Esophagus squamous epithelium (tissue), 5 donors: ENCODE results near the gene IFT88. TPM values are rescaled to one million over a fixed set of nuclear protein-coding genes. Genes with fewer than 3 reads are reported as not detected.

Source experiments
- DNase-seq: peaks from one replicate; lab custom pipeline; 2025; lab: John Stamatoyannopoulos, UW
- H3K27ac ChIP-seq, 4 donors: fragments of 200-600 bp; sonication (generic); one replicate each; pipeline ENCODE4 v1.5.1; 2016 to 2019; ENCODE audit warnings: mild to moderate bottlenecking in 1 of 4
- H3K27me3 ChIP-seq, 4 donors: fragments of 200-600 bp; sonication (generic); 1 replicate in 3 of 4; 2 replicates in 1 of 4; pipeline versions ENCODE4 v1.5.1 to v1.6.0; 2017 to 2021; ENCODE audit warnings: antibody characterized with exemption in 1 of 4
- H3K36me3 ChIP-seq, 3 donors: fragments of 200-600 bp; sonication (generic); one replicate each; pipeline ENCODE4 v1.5.1; 2016 to 2019
- H3K4me1 ChIP-seq, 3 donors: fragments of 200-600 bp; sonication (generic); one replicate each; pipeline ENCODE4 v1.5.1; 2017 to 2019
- H3K4me3 ChIP-seq, 4 donors: fragments of 200-600 bp; sonication (generic); 1 replicate in 3 of 4; 2 replicates in 1 of 4; pipeline ENCODE4 v1.5.1; 2016 to 2019; ENCODE audit warnings: mild to moderate bottlenecking in 2 of 4, moderate library complexity in 1 of 4
- H3K9me3 ChIP-seq, 3 donors: fragments of 200-600 bp; sonication (generic); one replicate each; pipeline ENCODE4 v1.5.1; 2016 to 2019
- CTCF ChIP-seq, 6 experiments: fragments of 450-650 bp in 4 of 6; fragments of 200-600 bp in 2 of 6; sonication (generic) in 2 of 6; IDR thresholded peaks; one replicate each; pipeline ENCODE4 v1.5.1; 2016 to 2019; ENCODE audit warnings: antibody characterized with exemption in 6 of 6, mild to moderate bottlenecking in 4 of 6, moderate library complexity in 4 of 6
- POLR2A ChIP-seq, 4 donors: fragments of 450-650 bp; IDR thresholded peaks; one replicate each; pipeline ENCODE4 v1.6.1; 2017; ENCODE audit warnings: antibody characterized with exemption in 4 of 4, mild to moderate bottlenecking in 4 of 4, moderate library complexity in 3 of 4
- WGBS, 2 donors: methylation state at CpG; one replicate each; pipeline ENCODE4 v1.1.5; 2018; 5-methylcytosine and 5-hydroxymethylcytosine counted together
- intact Hi-C: fragments of 100-400 bp; cut with DNase I; formaldehyde crosslinking; loops from one replicate; pipeline ENCODE4 v1.15.0; 2022
- total RNA-seq, 4 donors: library from RNA; depleted of rRNA; stranded (reverse); fragments of >200 nt; gene quantifications; one replicate each; pipeline ENCODE4 v1.1.0, GENCODE V29; 2016
- donor health status: DM: yes; HTN: yes; CAD: no.

The IFT88 gene
- total RNA-seq, 4 donors from 2014 or later, result 2.0 to 7.8 (median 4.8) TPM

- Histone ChIP-seq H3K36me3 (peaks cover 0 to 19% (median 0%) of the 10 kb centered on the region in 3 donors), H3K4me3 (no peak overlapping the region), H3K27me3 (no peaks in the 10 kb centered on the region), H3K4me1 (peaks cover 0 to 7% (median 0%) of the 10 kb centered on the region in 3 donors), H3K9me3 (no peaks in the 10 kb centered on the region), H3K27ac (no peak overlapping the region)
- intact Hi-C loops, result no loop called here
- no peak for TF ChIP-seq CTCF (IDR thresholded peaks at IDR 0.05)
- TF ChIP-seq POLR2A (IDR thresholded peaks at IDR 0.05), result no peak
- no peak for DNase-seq
- 51 to 56% methylated on average over 4 of the region's 4 CpGs for WGBS, 2 donors
Measured at GRCh38 chr13:20573186-20573585, 6.2 kb downstream of the IFT88 start.

GRCh38 chr13:20573636-20574035 lies 6.7 kb downstream of the IFT88 start:
- TF ChIP-seq CTCF (IDR thresholded peaks at IDR 0.05), result no peak
- no peak for TF ChIP-seq POLR2A (IDR thresholded peaks at IDR 0.05)
- H3K4me3 ChIP-seq, result no peak overlapping the region
- intact Hi-C loops, result no loop called here
- no peaks in the 10 kb centered on the region for H3K9me3 ChIP-seq
- peaks cover 0 to 2% (median 0%) of the 10 kb centered on the region in 3 donors for H3K4me1 ChIP-seq
- DNase-seq, result no peak
- peaks cover 0 to 19% (median 0%) of the 10 kb centered on the region in 3 donors for H3K36me3 ChIP-seq
- 68 to 80% methylated on average over 2 of the region's 2 CpGs for WGBS, 2 donors
- H3K27ac ChIP-seq, result no peak overlapping the region
- H3K27me3 ChIP-seq, result no peaks in the 10 kb centered on the region

GRCh38 chr13:20579191-20579590 lies 12.2 kb downstream of the IFT88 start:
- intact Hi-C loops, result no loop called here
- DNase-seq, result no peak
- Histone ChIP-seq H3K4me1 (no peaks in the 10 kb centered on the region), H3K4me3 (no peak overlapping the region), H3K9me3 (peaks cover 0 to 6% (median 0%) of the 10 kb centered on the region in 3 donors), H3K27ac (no peak overlapping the region), H3K27me3 (no peaks in the 10 kb centered on the region), H3K36me3 (peaks cover 0 to 53% (median 0%) of the 10 kb centered on the region in 3 donors)
- TF ChIP-seq POLR2A (IDR thresholded peaks at IDR 0.05), result no peak
- no peak for TF ChIP-seq CTCF (IDR thresholded peaks at IDR 0.05)
- 85 to 96% methylated on average over 2 to 3 of the region's 3 CpGs for WGBS, 2 donors

GRCh38 chr13:20580257-20580656 lies 13.3 kb downstream of the IFT88 start:
- H3K4me3 ChIP-seq, result no peak overlapping the region
- peaks cover 0 to 61% (median 0%) of the 10 kb centered on the region in 3 donors for H3K36me3 ChIP-seq
- TF ChIP-seq POLR2A (IDR thresholded peaks at IDR 0.05) (no peak), CTCF (IDR thresholded peaks at IDR 0.05) (no peak)
- H3K27ac ChIP-seq, result no peak overlapping the region
- intact Hi-C loops, result no loop called here
- WGBS, 2 donors, result 79% methylated on average over 5 of the region's 5 CpGs
- DNase-seq, result no peak
- H3K9me3 ChIP-seq, result peaks cover 0 to 16% (median 0%) of the 10 kb centered on the region in 3 donors
- no peaks in the 10 kb centered on the region for H3K4me1 ChIP-seq
- no peaks in the 10 kb centered on the region for H3K27me3 ChIP-seq

- peaks cover 0 to 61% (median 0%) of the 10 kb centered on the region in 3 donors for H3K36me3 ChIP-seq
- H3K4me1 ChIP-seq, result no peaks in the 10 kb centered on the region
- peaks cover 0 to 19% (median 0%) of the 10 kb centered on the region in 3 donors for H3K9me3 ChIP-seq
- intact Hi-C loops, result no loop called here
- H3K4me3 ChIP-seq, result no peak overlapping the region
- DNase-seq, result no peak
- no peak overlapping the region for H3K27ac ChIP-seq
- TF ChIP-seq CTCF (IDR thresholded peaks at IDR 0.05), result no peak
- no peak for TF ChIP-seq POLR2A (IDR thresholded peaks at IDR 0.05)
- no peaks in the 10 kb centered on the region for H3K27me3 ChIP-seq
- 68 to 94% methylated on average over 2 of the region's 2 CpGs for WGBS, 2 donors
Measured at GRCh38 chr13:20582026-20582425, 15.1 kb downstream of the IFT88 start.
